HG03095 (cell line): ENCODE measurements around the gene STEAP1B.
"Not testable (repeated sequence)": the region's sequence is repeated elsewhere in the genome, so short reads cannot be mapped to it uniquely, and the experiment has no call there.

Experiments
- ATAC-seq: cut with Tn5 transposase; IDR thresholded peaks from one replicate; pipeline ENCODE4 v1.9.1; 2021; ENCODE audit warnings: moderate library complexity; ENCODE audit not compliant: unreplicated experiment

Gene STEAP1B

DNA sequence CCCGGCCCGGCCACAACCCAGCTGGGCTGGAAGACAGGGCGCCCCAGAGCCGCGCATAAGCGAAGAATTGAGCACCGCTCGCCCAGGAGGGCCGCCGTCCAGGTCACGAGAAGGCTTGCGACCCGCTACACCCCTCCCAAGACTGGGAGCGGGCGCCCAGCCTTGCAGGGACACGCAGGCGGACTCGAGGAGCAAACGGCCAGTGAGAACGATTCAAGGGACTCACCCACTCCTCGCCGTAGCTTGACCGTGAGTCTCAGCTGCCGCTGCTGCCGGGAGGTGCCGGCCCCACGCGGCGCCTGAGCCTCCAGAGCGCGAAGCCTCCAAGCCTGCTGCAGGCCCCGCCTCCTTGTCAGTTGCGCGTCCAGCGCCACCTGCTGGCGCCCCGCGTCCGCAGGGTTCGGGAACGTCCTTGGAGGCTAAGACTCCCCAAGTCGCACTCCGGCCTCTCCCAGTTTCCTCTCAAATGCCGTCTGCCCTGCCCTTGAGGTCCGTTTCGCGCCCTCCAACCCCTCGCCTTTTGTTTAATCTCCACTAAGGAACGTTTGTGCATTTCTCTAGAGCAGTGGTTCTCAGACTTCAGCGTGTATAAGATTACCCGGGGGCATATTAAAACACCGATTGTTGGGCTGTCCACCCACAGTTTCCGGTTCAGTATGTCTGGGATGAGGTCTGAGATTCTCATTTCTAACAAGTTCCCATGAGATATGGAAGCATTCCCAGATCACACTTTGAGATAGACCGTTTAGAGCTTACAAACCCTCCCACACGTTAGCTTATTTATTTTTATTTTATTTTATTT, at the start of gene STEAP1B:
TSS of gene STEAP1B (minus strand) at position 301 of the 802 bp plus-strand sequence. CDS start 5,333 bp downstream, outside the sequence.
- ATAC-seq: peak; percentile 90

DNA sequence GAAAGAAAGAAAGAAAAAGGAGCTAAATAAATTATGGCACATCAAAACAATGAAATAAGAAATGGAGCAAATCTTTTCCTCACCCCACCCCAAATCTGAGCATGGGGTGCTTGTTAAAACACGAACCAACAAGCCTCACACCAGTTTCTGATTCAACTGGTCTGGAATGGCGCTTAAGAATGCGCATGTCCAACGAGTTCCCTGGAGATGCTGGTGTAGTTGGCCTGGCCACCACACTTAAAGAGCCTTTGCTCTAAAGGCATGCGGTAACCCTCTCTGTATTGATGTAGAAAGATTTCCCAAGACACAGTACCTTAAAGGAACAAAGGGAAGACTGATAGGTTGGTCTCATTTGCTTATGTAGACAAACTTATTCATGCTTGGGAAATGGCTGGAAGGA, 49.1 kb upstream of the STEAP1B start:
- no peak for ATAC-seq

DNA sequence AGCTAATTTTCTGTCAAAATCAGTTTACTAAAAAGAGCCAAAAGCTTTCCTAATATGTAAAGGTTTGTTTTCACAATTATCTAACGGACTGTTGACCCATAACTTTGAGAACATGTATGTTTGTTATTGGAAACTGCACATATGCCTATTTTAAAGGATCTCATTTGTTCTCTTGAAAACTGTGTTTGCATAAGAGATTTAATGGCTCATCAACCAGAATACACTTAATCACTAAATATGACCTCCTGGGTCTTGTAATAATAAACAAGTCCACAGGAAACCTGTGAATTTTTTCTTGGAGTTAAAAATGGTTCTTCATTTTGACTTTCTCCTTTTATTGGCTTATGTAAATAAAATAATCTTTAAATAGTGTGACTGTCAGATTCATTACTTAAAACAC, 48.3 kb upstream of the STEAP1B start:
- no peak for ATAC-seq

DNA sequence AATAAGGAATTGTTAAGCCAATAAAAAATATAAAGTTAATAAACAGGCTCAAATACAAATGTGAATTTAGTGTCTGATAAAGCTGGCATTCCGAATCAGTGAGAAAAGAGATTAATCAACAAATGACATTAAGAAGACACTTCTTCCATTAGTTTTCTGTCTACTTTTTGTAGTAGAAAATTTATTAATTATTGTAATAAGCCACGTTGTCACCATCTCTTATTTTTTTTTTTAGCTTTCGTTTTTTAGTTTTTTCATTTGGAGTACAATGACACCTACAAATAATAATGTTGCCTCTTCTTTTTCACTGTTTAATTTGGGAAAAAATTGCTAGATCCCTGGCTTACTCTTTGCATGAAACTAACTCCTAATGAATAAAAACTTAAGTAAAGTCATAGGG, 46.8 kb upstream of the STEAP1B start:
- no peak for ATAC-seq

DNA sequence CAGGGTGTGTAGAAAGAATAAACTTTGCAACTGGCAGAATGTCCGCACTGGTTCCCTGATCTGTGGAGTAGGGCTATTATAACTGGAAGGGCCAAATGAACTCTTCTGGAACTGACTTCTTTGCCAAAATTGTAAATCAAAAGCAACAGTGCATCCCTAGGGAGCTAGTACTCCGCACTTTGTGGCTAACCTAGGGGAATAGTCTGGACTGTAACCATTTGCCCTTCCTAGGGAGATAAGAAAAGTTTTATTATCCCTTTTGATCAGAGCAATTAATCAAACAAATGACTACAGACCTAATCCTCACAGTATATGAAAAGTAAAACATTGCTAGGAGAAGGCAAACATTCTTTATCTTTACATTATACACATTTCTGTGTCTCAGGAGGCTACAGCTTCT, 45.5 kb upstream of the STEAP1B start:
- ATAC-seq: no peak

DNA sequence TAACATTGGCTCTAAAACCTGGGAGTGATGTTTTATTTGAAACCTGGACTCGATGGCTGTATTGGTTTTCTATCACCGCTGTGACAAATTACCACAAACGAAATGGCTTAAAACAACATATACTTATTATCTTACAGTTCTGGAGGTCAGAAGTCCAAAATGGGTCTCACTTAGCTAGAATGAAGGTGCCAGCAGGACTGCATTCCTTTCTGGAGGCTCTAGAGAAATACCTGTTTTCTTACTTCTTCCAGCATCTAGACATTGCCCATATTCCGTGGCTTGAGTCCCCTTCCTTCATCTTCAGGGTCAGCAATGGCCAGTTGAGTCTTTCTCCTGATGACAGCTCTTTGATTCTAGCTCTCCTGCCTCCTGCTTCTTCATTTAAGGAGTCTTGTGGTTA, 44.3 kb upstream of the STEAP1B start:
- no peak for ATAC-seq

DNA sequence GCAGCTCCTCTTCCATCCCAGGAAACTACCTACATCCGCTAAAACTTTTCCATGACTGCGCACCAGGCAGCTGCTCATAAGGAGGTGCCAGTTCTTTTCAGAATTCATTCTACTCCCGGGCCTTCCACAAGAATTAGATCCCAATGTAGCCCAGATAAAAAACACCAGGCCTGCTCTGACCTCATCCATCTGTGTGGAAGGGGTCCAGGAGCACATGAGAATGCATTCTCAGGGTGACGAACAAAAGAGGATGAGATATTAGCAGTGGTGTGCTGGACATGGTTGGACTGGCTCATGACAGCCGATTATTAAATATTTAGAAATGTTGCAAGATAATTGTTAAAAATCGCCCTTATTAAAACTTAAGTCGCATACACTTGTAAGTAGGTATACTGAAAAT, 43.2 kb upstream of the STEAP1B start:
- no peak for ATAC-seq

DNA sequence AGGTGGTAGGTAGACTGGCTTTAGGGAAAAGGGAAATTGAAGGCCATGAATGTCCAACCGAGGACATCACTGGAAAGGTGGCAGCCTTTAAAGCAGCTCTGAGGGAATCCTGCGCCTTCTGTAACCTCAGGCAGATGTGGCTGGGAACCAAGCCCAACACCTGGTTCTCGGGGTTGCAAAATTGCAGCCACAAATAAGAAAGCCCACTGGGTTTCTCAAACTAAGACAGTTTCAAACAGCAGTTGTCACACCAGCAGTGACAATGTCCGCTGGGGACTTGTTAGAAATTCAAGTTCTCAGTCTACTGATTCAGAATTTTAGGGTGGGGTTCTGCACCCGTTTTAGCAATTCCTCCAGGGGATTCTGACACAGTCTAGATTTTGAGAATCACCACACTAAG, 42.7 kb upstream of the STEAP1B start:
- no peak for ATAC-seq

DNA sequence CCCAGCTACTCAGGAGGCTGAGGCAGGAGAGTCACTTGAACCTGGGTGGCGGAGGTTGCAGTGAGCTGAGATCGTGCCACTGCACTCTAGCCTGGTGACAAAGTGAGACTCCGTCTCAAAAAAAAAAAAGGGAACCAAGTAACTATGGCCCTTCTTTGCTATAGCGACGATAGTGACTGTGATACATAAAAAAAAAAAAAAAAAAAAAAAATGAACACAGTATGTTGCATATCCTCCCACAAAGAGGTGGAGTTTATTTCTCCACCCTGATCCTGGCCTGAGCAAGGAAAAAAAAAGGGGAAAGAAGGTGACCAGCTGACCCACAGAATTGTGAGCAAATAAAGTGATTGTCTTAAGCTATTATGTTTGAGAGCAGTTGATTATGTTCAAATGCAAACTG, 42.3 kb upstream of the STEAP1B start:
- ATAC-seq: no peak

DNA sequence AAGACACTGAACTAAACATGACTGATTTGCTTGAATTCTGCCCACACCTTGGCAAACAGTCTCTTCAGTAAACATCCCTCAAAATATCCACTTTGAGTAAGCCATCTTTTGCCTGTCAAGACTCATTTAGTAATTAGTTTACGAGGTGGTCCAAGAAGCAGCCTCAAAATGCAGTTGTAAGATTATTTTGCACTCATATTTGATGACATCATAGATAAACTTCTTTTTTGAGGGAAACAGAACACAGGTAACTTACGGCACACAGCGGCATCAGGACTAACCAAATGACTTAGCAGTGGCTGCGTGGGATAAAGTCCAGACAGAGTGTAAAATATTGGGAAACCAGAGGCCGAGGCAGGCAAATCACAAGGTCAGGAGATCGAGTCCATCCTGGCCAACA, 41.8 kb upstream of the STEAP1B start:
- no peak for ATAC-seq

DNA sequence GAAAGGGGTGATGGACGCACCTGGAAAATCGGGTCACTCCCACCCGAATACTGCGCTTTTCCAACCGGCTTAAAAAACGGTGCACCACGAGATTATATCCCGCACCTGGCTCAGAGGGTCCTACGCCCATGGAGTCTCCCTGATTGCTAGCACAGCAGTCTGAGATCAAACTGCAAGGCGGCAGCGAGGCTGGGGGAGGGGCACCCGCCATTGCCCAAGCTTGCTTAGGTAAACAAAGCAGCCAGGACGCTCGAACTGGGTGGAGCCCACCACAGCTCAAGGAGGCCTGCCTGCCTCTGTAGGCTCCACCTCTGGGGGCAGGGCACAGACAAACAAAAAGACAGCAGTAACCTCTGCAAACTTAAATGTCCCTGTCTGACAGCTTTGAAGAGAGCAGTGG, 28.5 kb upstream of the STEAP1B start:
- not testable (repeated sequence) for ATAC-seq

DNA sequence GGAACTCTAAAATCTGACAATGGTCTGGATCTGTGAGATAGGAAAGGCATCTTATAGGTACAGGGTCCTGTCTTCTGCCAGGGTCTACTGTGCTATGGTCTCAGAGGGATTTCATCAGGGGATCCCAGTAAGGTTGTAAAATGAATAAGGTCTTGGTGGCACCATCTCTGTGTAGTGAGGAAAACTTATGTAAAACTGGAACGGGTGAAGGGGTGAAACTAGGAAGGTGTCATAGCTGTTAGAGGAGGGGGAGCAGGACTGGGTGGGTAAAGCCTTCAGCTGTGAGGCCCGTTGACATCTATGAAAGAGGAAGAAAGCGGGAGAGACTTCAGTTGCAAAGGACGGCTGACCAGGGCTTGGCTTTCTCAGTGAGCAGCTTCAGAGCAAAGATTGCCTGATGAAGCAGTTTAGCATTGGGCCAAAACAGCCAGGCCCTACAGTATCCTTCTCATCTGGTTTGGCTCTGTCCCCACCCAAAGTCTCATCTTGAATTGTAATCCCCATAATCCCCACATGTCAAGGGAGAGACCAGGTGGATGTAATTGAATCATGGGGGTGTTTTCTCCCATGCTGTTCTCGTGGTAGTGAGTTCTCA, 24.5 kb upstream of the STEAP1B start:
- ATAC-seq: not testable (repeated sequence)

DNA sequence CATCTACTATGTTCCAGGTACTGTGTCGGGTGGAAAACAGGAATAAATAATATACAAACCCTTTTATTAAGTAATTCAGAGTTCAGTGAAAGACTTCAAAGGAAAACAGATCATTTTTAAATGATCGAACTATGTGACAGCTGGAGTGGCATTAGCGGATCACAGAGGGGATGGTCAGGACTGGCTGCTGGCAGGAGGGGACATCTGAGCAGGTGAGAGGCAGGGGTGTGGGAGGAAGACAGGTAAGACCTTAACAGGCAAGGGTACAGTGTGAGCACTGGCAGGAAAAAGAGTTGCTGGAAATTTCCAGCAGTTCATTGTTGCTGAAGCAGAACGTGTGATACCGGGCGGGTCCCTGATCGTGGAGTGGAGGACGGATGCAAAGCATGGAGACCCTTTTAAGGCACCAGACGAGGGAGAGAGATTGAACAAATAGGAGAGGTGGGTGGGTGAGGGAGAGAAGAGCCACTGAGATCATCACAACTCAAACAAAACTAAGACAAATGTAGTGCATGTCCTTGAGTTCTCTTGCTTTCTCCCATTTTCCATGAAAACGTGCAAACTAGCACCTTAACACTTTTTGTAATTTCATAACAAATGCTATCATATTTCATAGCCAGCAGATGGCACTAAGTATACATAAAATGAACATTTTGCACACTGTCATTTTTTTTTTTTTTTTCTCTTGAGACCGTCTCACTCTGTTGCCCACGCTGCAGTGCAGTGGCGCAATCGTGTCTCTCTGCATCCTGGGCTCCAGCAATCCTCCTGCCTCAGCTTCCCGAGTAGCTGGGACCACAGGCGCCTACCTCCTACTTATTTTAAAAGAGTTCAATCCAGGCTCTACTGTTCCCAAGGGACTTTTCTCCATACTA, 23.7 kb upstream of the STEAP1B start:
- ATAC-seq: not testable (repeated sequence)

DNA sequence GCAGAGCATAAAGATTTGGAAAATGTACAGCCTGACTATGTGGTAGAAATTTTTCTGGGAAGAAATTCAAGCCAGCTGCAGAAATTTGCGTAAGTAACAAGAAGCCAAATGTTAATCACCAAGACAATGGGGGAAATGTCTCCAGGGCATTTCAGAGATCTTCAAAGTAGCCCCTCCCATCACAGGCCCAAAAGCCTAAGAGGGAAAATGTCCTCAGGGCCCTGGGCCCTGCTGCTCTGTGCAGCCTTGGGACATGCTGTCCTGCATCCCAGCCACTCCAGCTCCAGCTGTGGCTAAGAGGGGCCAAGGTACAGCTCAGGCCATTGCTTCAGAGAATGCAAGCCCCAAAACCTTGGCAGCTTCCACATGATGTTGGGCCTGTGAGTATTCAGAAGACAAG, 19.6 kb upstream of the STEAP1B start:
- ATAC-seq: not testable (repeated sequence)

DNA sequence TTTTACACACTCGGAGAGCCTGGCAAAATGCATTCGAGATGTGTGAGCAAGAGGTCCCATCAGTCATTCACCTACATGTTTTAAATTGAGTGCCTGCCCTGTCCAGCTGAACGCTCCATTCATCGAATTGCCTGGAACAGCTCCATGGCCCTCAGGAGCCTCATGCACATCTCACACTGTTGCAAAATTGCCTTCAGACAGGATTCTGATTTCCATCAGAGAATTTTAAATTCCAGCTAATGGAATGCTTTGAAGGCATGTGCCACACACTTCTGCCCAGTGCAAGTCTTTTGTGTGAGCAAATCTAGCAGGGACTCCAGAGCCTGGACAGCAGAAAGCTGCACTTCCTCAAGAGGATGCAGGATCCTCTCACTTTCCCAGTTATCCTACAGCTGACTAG, 17.0 kb upstream of the STEAP1B start:
- ATAC-seq: not testable (repeated sequence)

DNA sequence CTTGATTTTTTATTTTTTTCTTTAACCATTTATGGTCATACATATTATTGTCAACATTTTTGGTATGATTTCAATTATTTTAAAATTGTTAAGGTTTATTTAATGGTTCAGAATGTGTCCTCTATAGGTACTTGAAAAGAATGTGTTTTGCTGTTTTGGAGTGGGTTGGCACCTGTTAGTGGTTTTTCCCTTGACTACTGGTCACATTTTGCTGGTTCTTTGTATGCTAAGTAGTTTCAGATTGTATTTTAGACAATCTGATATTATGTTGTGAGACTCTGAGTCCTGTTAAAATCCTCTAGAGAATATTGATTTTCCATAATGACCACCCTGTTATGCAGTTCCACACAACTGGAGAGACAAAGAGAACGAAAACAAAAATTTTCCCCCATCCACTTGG, 15.0 kb upstream of the STEAP1B start:
- ATAC-seq: not testable (repeated sequence)

DNA sequence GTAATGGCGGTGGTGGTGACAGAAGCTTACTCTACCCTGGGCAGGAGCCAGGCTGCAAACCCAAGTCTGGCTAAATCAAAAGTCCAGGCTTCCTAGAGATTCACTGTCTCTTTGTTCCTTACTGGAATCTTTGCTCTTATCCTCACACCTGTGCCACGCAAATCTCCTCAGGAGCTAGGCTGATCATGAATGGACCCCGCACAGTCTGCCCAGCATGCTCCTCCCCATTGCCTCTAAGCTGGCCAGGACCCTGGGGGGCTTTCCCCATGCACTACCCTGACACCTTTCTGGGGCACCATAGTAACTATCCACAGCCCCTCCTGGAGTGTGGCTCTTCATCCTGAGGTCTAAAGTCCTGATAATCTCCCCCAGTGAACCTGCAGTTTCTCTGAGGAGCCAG, 7.3 kb upstream of the STEAP1B start:
- not testable (repeated sequence) for ATAC-seq

DNA sequence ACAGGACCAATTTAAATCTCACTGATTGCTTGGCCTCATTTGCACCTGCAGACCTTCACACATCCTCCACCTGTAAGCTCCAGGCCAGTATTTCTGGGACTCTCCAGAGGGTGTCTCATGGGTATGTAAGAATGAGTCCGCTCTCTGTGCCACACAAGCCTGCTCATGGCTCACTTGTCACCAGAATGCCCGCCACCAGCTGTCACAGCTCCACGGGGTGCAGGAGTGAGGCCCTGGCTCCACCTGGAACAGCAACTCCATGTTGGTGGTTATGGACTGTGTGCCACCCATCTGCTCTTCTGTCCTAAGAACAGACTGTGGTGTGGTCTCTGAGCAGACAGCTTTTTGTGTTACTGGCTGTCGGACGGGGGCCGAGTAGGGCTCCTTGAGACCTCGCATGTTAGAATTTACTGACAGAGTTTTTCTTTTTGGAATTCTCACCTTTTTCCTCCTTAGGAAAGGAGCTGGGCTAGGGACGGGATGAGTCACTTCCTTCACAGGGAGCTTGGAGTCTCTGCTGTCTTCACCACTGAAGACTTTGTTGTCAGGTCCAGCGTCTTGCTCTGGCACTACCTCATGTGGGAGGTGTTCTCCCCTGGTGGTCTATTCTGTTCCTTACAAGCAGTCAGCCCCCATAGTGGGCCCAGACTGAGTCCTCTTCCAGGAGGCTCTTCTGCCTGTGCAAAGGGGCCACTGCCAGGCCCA, 6.5 kb upstream of the STEAP1B start:
- not testable (repeated sequence) for ATAC-seq

DNA sequence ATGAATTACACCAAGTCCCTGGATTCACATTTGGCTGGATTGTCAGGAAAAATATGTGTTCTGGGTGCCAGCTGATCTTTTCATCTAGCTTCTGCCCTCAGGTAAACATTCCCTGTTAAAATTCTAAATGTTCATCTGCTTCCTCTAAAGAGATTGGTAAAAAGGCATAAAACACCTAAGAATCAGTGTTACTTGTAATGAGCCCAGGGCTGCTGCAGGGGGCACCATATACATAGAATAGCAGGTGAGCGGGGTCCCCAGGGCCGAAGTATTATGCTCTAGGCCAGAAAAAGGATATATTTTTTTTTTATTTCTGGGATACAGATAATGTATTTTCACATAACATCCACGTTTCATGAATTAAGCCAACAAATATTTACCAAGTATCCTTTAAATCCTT, 4.5 kb upstream of the STEAP1B start:
- ATAC-seq: not testable (repeated sequence)

DNA sequence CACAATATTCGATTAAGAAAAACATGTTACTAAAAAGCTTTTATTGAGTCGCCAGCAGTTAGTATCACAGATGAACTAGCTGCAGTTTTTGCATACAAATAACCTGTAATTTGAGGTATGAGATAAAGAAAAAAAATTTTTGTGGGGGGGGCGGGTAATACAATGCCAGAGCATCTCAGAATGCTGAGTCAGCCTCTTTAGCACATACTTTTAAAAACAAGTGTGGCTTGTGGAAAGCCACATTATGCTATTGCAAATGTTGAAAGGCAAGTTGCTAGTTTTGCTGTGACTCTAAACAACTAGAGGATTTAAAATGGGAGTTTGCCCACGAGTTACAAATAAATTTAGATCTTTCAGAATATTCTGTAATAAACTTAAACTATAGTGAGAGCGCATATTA, 2.1 kb upstream of the STEAP1B start:
- not testable (repeated sequence) for ATAC-seq

DNA sequence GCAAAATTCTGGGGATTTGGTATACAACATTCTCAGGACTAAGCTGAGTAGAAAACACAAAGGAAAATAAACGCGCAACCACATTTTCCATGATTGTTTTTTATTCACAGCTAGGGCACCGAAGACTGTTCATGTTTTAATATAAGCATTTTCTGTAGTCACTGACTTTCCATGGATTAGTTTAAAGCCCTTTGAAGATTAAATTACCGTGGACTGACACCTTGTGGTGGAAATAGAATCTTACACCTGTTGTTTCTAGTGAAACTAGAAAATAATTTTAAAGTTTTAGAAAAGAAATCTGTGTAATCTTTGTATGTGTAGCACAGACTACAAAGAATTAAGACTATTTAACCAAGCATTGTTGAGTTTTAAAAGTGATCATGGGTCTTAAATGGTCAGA, 1.3 kb upstream of the STEAP1B start:
- ATAC-seq: not testable (repeated sequence)
